ENCODE measurements around the gene DSTYK. TPM values are rescaled to one million over a fixed set of nuclear protein-coding genes. Genes with fewer than 3 reads are reported as not detected.
"Not testable (repeated sequence)": the region's sequence is repeated elsewhere in the genome, so short reads cannot be mapped to it uniquely, and the experiment has no call there.

The DSTYK gene
- total RNA-seq, 2 experiments from 2014 or later = 9.7 to 10.4 TPM

DNA sequence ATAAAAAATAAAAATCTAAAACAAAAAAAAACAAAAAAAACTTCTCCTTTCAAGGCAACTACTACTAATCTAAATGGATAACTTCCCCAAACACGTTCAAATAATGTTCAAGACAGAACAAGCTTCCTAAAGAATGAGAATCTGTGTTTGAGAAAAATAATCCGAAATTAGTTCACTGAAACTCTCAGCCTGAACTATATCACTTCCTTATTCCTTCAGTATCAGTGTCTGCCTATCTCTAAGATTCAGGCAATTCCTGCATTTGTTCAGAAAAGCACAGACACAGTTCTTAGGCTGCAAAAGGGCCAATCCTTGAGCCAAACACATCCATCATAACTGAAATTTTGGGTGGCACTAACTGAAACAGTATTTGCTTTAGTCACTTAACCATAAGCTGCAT is 22.4 kb downstream of the DSTYK start:
- ChIA-PET CTCF (interaction anchor here (1.6 kb wide), 1 partner anchor 67 kb away, joined by 4 read pairs; no protein-coding TSS in a partner anchor), POLR2A (no interaction called here)
- H3K4me1 Mint-ChIP-seq (ENCODE audit: low read depth) = peaks cover 70% of the 10 kb centered on the region
- no peak overlapping the region for H3K4me3 Mint-ChIP-seq
- ATAC-seq = no peak
- no peaks in the 10 kb centered on the region for H3K9me3 Mint-ChIP-seq (ENCODE audit: insufficient read depth)
- H3K36me3 Mint-ChIP-seq (ENCODE audit: low read depth) = peaks cover 32% of the 10 kb centered on the region
- no peaks in the 10 kb centered on the region for H3K27me3 Mint-ChIP-seq (ENCODE audit: low read depth)
- no peak overlapping the region for H3K27ac Mint-ChIP-seq
- no peak for DNase-seq

DNA sequence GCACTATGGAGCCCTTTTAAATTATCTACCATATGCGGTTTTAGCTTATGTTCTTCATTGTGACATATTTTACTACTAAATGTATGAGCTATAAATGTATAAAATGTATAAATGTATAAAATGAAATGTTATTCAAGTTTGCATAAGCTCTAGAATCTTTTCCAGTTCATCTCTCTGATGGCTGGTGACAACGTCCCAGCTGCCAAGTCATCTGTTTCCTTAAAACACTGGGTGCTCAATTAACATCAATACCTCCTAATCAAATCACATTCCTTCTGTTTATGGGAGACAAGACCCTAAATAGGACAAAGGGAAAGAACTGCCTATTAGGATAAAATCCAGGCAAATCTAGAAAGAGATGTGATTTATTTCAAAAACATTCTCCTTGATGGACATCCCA is 22.9 kb downstream of the DSTYK start:
- peaks cover 35% of the 10 kb centered on the region for H3K36me3 Mint-ChIP-seq (ENCODE audit: low read depth)
- ChIA-PET CTCF (interaction anchor here (1.6 to 2.0 kb wide), 2 partner anchors 11 to 67 kb away, joined by 4 to 6 read pairs; no protein-coding TSS in a partner anchor), POLR2A (no interaction called here)
- H3K4me3 Mint-ChIP-seq = no peak overlapping the region
- DNase-seq (no peak), ATAC-seq (no peak)
- no peak overlapping the region for H3K27ac Mint-ChIP-seq
- H3K27me3 Mint-ChIP-seq (ENCODE audit: low read depth) = no peaks in the 10 kb centered on the region
- H3K4me1 Mint-ChIP-seq (ENCODE audit: low read depth) = peaks cover 72% of the 10 kb centered on the region
- no peaks in the 10 kb centered on the region for H3K9me3 Mint-ChIP-seq (ENCODE audit: insufficient read depth)

DNA sequence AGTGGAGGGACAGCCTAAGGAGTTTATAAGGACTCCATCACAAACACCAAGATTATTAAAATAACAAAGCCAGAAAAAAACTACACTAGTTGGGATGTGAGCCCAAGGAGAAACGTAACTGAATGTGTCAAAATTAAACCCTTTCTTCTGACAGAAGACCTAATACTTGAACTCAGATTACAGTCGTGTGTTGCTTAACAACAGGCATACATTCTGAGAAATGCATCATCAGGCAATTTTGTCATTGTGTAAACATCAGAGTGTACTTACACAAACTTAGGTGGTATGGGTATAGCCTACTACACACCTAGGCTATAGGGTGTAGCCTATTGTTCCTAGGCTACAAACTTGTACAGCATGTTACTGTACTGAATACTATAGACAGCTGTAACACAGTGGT is 23.4 kb downstream of the DSTYK start:
- Mint-ChIP-seq H3K4me1 (ENCODE audit: low read depth) (peaks cover 73% of the 10 kb centered on the region), H3K9me3 (ENCODE audit: insufficient read depth) (no peaks in the 10 kb centered on the region), H3K36me3 (ENCODE audit: low read depth) (peaks cover 36% of the 10 kb centered on the region), H3K27ac (no peak overlapping the region), H3K4me3 (no peak overlapping the region), H3K27me3 (ENCODE audit: low read depth) (no peaks in the 10 kb centered on the region)
- ATAC-seq = no peak
- ChIA-PET POLR2A (interaction anchor here (0.8 kb wide), 1 partner anchor 11 kb away, joined by 3 read pairs; no protein-coding TSS in a partner anchor), CTCF (interaction anchor here (1.6 to 2.0 kb wide), 2 partner anchors 11 to 68 kb away, joined by 4 to 6 read pairs; no protein-coding TSS in a partner anchor)
- no peak for DNase-seq

DNA sequence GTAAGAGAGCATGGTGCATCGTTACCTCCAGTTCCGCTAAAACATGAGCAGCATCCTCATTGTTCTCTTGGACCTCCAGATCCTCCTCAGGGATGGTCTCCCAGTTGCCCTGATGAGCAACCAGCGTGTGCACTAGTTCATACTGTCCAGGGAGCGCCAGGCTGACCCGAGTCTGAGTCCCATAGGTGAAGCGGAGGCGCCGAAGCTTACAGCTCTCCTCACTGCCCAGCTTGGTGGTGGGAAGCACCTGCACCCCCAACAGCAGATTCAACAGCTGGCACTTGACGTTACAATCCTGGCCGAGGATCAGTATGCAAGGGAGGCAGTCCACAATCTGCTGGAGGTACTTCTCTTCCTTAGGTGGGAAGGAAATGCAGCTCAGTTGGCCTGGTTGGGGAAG is 24.1 kb downstream of the DSTYK start:
- no peak overlapping the region for H3K27ac Mint-ChIP-seq
- no peak for DNase-seq
- POLR2A ChIA-PET = interaction anchor here (0.8 kb wide), 1 partner anchor 12 kb away, joined by 3 read pairs; no protein-coding TSS in a partner anchor
- no peak for ATAC-seq
- CTCF ChIA-PET = interaction anchor here (0.6 to 2.0 kb wide), 2 partner anchors 12 to 163 kb away, joined by 3 to 6 read pairs; no protein-coding TSS in a partner anchor
- H3K36me3 Mint-ChIP-seq (ENCODE audit: low read depth) = peaks cover 40% of the 10 kb centered on the region
- H3K4me3 Mint-ChIP-seq = no peak overlapping the region
- no peaks in the 10 kb centered on the region for H3K9me3 Mint-ChIP-seq (ENCODE audit: insufficient read depth)
- no peaks in the 10 kb centered on the region for H3K27me3 Mint-ChIP-seq (ENCODE audit: low read depth)
- peaks cover 75% of the 10 kb centered on the region for H3K4me1 Mint-ChIP-seq (ENCODE audit: low read depth)

DNA sequence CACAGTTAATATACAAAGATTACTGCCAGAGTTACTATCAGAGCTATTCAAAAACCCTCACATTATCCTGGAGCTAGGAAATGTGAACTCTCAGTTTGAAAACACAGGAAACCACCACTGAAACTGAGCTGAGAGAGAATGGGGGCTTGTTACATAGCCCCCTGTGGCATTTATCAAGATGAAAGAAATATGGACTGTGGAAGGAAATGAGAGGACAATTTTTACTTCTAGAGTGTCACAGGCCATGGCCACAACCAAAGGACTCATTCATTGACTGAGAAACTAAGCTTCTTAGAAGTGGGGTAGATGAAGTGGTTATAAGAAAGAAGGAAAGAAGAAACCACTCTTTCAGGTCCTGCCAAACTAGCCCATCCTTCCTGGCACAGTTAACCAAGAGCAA is 25.3 kb downstream of the DSTYK start:
- ATAC-seq (peak; percentile 78), DNase-seq (peak; percentile 48)
- peak overlapping the region; percentile 11 for H3K4me3 Mint-ChIP-seq
- peak overlapping the region; percentile 84 for H3K27ac Mint-ChIP-seq
- CTCF ChIA-PET = interaction anchor here (0.7 to 1.2 kb wide), 5 partner anchors 13 to 45 kb away, joined by 3 to 8 read pairs (median 3); no protein-coding TSS in a partner anchor
- no peaks in the 10 kb centered on the region for H3K27me3 Mint-ChIP-seq (ENCODE audit: low read depth)
- POLR2A ChIA-PET = interaction anchor here (1.1 to 1.2 kb wide), 2 partner anchors 13 to 24 kb away, joined by 3 to 7 read pairs; no protein-coding TSS in a partner anchor
- H3K4me1 Mint-ChIP-seq (ENCODE audit: low read depth) = peaks cover 69% of the 10 kb centered on the region
- peaks cover 40% of the 10 kb centered on the region for H3K36me3 Mint-ChIP-seq (ENCODE audit: low read depth)
- no peaks in the 10 kb centered on the region for H3K9me3 Mint-ChIP-seq (ENCODE audit: insufficient read depth)

GRCh38 chr1:205183676-205184335 is 27.7 kb downstream of the DSTYK start:
- DNase-seq (peak; percentile 33), ATAC-seq (peak; percentile 59)
- CTCF ChIA-PET = interaction anchor here (1.0 to 2.8 kb wide), 6 partner anchors 16 to 72 kb away, joined by 3 to 14 read pairs (median 6); no protein-coding TSS in a partner anchor
- H3K9me3 Mint-ChIP-seq (ENCODE audit: insufficient read depth) = no peaks in the 10 kb centered on the region
- H3K4me3 Mint-ChIP-seq = peak overlapping the region; percentile 32
- H3K27ac Mint-ChIP-seq = peak overlapping the region; percentile 77
- H3K36me3 Mint-ChIP-seq (ENCODE audit: low read depth) = peaks cover 44% of the 10 kb centered on the region
- POLR2A ChIA-PET = interaction anchor here (1.7 kb wide), 1 partner anchor 28 kb away, joined by 5 read pairs; the partner anchor contains the start of gene DSTYK
- H3K4me1 Mint-ChIP-seq (ENCODE audit: low read depth) = peaks cover 62% of the 10 kb centered on the region
- H3K27me3 Mint-ChIP-seq (ENCODE audit: low read depth) = no peaks in the 10 kb centered on the region

- Mint-ChIP-seq H3K9me3 (ENCODE audit: insufficient read depth) (no peaks in the 10 kb centered on the region), H3K27ac (no peak overlapping the region), H3K4me3 (no peak overlapping the region), H3K4me1 (ENCODE audit: low read depth) (peaks cover 58% of the 10 kb centered on the region), H3K36me3 (ENCODE audit: low read depth) (peaks cover 41% of the 10 kb centered on the region), H3K27me3 (ENCODE audit: low read depth) (no peaks in the 10 kb centered on the region)
- ATAC-seq (no peak), DNase-seq (no peak)
- POLR2A ChIA-PET = interaction anchor here (1.7 kb wide), 1 partner anchor 28 kb away, joined by 5 read pairs; the partner anchor contains the start of gene DSTYK
- CTCF ChIA-PET = interaction anchor here (1.6 to 2.8 kb wide), 4 partner anchors 17 to 73 kb away, joined by 5 to 14 read pairs (median 10); no protein-coding TSS in a partner anchor
Measured at GRCh38 chr1:205182930-205183329, 28.6 kb downstream of the DSTYK start.

DNA sequence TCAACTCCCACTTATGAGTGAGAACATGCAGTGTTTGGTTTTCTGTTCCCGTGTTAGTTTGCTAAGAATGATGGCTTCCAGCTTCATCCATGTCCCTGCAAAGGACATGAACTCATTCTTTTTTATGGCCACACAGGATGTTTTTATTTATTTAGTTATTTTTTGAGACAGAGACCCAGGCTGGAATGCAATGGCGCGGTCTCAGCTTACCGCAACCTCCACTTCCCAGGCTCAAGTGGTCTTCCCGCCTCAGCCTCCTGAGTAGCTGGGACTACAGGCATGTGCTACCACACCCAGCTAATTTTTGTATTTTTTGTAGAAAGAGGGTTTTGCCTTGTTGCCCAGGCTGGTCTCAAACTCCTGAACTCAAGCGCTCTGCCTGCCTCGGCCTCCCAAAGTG is 31.2 kb downstream of the DSTYK start:
- Mint-ChIP-seq H3K4me1 (ENCODE audit: low read depth) (peaks cover 33% of the 10 kb centered on the region), H3K36me3 (ENCODE audit: low read depth) (peaks cover 23% of the 10 kb centered on the region)
- CTCF ChIA-PET = interaction anchor here (0.9 kb wide), 1 partner anchor 19 kb away, joined by 4 read pairs; no protein-coding TSS in a partner anchor
- H3K27ac Mint-ChIP-seq; DNase-seq; ATAC-seq; H3K9me3 Mint-ChIP-seq (ENCODE audit: insufficient read depth); H3K27me3 Mint-ChIP-seq (ENCODE audit: low read depth); POLR2A ChIA-PET; H3K4me3 Mint-ChIP-seq: not testable (repeated sequence)

DNA sequence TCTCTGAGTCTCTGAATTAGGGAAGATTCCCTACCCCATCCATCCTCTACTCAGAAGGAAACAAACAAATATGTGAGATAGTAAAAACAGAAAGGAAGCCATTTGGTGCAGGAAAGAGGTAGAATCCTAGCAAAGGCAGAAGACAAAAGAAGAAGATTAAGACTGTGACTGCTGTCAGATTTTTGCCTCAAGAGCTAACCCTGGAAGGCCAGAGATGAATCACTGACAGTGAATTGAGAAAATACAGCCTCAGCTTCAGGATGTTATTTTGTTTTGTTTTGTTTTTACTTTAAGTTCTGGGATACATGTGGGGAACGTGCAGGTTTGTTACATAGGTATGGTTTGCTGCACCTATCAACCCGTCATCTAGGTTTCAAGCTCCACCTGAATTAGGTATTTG is 31.7 kb downstream of the DSTYK start:
- CTCF ChIA-PET = interaction anchor here (0.9 to 1.3 kb wide), 2 partner anchors 11 to 20 kb away, joined by 3 to 4 read pairs; no protein-coding TSS in a partner anchor
- Mint-ChIP-seq H3K9me3 (ENCODE audit: insufficient read depth) (no peaks in the 10 kb centered on the region), H3K27ac (no peak overlapping the region), H3K4me1 (ENCODE audit: low read depth) (peaks cover 32% of the 10 kb centered on the region), H3K36me3 (ENCODE audit: low read depth) (peaks cover 22% of the 10 kb centered on the region), H3K4me3 (no peak overlapping the region), H3K27me3 (ENCODE audit: low read depth) (no peaks in the 10 kb centered on the region)
- POLR2A ChIA-PET = no interaction called here
- ATAC-seq (no peak), DNase-seq (no peak)

DNA sequence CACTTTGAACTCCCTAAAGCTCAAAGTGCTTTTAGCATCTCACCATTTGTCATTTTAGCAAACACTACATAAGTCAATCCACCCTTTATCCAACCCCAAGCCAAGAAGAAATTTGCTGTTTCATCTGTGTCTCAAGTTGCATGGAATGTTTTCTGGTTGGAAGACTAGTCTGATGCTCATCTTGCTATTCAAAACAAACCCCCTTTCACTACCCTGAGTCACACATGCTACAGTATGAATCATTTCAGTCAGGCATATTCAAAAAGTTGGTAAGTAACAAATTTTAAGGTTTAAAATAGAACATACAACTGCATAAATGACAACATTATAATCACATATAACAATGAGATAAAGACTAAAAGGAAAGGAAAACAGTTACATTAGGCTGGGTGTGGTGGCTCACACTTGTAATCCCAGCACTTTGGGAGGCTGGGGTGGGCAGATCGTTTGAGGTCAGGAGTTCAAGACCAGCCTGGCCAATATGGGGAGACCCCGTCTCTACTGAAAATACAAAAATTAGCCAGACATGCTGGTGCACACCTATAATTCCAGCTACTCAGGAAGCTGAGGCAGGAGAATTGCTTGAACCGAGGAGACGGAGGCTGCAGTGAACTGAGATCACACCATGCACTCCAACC is 38.7 kb downstream of the DSTYK start:
- peaks cover 32% of the 10 kb centered on the region for H3K4me1 Mint-ChIP-seq (ENCODE audit: low read depth)
- no peak overlapping the region for H3K27ac Mint-ChIP-seq
- ATAC-seq (no peak), DNase-seq (no peak)
- no peaks in the 10 kb centered on the region for H3K9me3 Mint-ChIP-seq (ENCODE audit: insufficient read depth)
- H3K4me3 Mint-ChIP-seq = no peak overlapping the region
- CTCF ChIA-PET = interaction anchor here (1.4 to 2.1 kb wide), 2 partner anchors 31 to 55 kb away, joined by 3 to 9 read pairs; partner anchors contain the start of gene TMCC2
- POLR2A ChIA-PET = interaction anchor here (1.7 kb wide), 1 partner anchor 55 kb away, joined by 3 read pairs; the partner anchor contains the start of gene TMCC2
- H3K36me3 Mint-ChIP-seq (ENCODE audit: low read depth) = peaks cover 38% of the 10 kb centered on the region
- no peaks in the 10 kb centered on the region for H3K27me3 Mint-ChIP-seq (ENCODE audit: low read depth)

GRCh38 chr1:205171369-205171768 is 40.1 kb downstream of the DSTYK start:
- ChIA-PET POLR2A (interaction anchor here (1.5 kb wide), 1 partner anchor 49 kb away, joined by 4 read pairs; the partner anchor contains the start of gene RBBP5), CTCF (interaction anchor here (0.8 to 2.1 kb wide), 4 partner anchors 14 to 84 kb away, joined by 3 to 9 read pairs (median 5); no protein-coding TSS in a partner anchor)
- peak; percentile 65 for ATAC-seq
- peaks cover 44% of the 10 kb centered on the region for H3K36me3 Mint-ChIP-seq (ENCODE audit: low read depth)
- no peaks in the 10 kb centered on the region for H3K9me3 Mint-ChIP-seq (ENCODE audit: insufficient read depth)
- H3K27ac Mint-ChIP-seq = peak overlapping the region; percentile 9
- H3K4me3 Mint-ChIP-seq = peak overlapping the region; percentile 48
- DNase-seq = peak; percentile 29
- H3K27me3 Mint-ChIP-seq (ENCODE audit: low read depth) = no peaks in the 10 kb centered on the region
- peaks cover 32% of the 10 kb centered on the region for H3K4me1 Mint-ChIP-seq (ENCODE audit: low read depth)
